GM23338 (cell line): ENCODE results near the gene FGF1. TPM values are rescaled to one million over a fixed set of nuclear protein-coding genes. Genes with fewer than 3 reads are reported as not detected.

ENCODE experiments used
- ATAC-seq: fragments of 200-7000 bp; cut with Tn5 transposase; 3 replicates; pipeline ENCODE4 v1.9.1; 2020
- DNase-seq: peaks from one replicate; pipeline ENCODE4 v3.0.0-alpha.2; 2015; ENCODE audit warnings: low spot score
- H2AFZ ChIP-seq: fragments of 200-600 bp; sonication (generic); 2 replicates; pipeline ENCODE4 v1.8.0; 2016; ENCODE audit warnings: antibody characterized with exemption, mild to moderate bottlenecking, moderate library complexity
- H3F3A ChIP-seq: fragments of 200-600 bp; sonication (generic); replicated peaks from 2 replicates; pipeline ENCODE4 v1.8.0; 2017; ENCODE audit warnings: antibody characterized with exemption, mixed run types, low read depth
- H3K27ac ChIP-seq: fragments of 200-600 bp; sonication (generic); 2 replicates; pipeline ENCODE4 v1.6.1; 2016; ENCODE audit warnings: low read depth
- H3K27me3 ChIP-seq: fragments of 200-600 bp; sonication (generic); 2 replicates; pipeline ENCODE4 v1.8.0; 2016; ENCODE audit warnings: mild to moderate bottlenecking, mixed run types, moderate library complexity; ENCODE audit not compliant: insufficient read depth
- H3K36me3 ChIP-seq: fragments of 200-600 bp; sonication (generic); 2 replicates; pipeline ENCODE4 v1.8.0; 2016; ENCODE audit warnings: mild to moderate bottlenecking; ENCODE audit not compliant: insufficient read depth
- H3K4me1 ChIP-seq: fragments of 200-600 bp; sonication (generic); 2 replicates; pipeline ENCODE4 v1.8.0; 2016; ENCODE audit warnings: mild to moderate bottlenecking, moderate library complexity; ENCODE audit not compliant: insufficient read depth
- H3K4me2 ChIP-seq: fragments of 200-600 bp; sonication (generic); 2 replicates; pipeline ENCODE4 v1.7.1; 2017; ENCODE audit warnings: mixed run types
- H3K4me3 ChIP-seq: fragments of 200-600 bp; sonication (generic); 2 replicates; pipeline ENCODE4 v1.6.1; 2016; ENCODE audit warnings: mixed run types
- H3K79me2 ChIP-seq: fragments of 200-600 bp; sonication (generic); replicated peaks from 2 replicates; pipeline ENCODE4 v1.8.0; 2017; ENCODE audit warnings: mild to moderate bottlenecking; ENCODE audit not compliant: insufficient read depth
- H3K9me2 ChIP-seq: fragments of 200-600 bp; sonication (generic); 2 replicates; pipeline ENCODE4 v1.8.0; 2017; ENCODE audit not compliant: insufficient read depth
- H4K20me1 ChIP-seq: fragments of 200-600 bp; sonication (generic); replicated peaks from 2 replicates; pipeline ENCODE4 v1.8.0; 2017; ENCODE audit warnings: mild to moderate bottlenecking; ENCODE audit not compliant: insufficient read depth
- H3K27ac Mint-ChIP-seq: 2 replicates; pipeline ENCODE4 v1.8.0; 2020; ENCODE audit warnings: inconsistent platforms, mild to moderate bottlenecking, moderate library complexity, mixed read lengths
- H3K27me3 Mint-ChIP-seq: 3 replicates; pipeline ENCODE4 v1.8.0; 2022; ENCODE audit warnings: low read depth, mild to moderate bottlenecking, moderate library complexity, mixed read lengths, inconsistent platforms; ENCODE audit not compliant: insufficient read depth, poor library complexity
- H3K36me3 Mint-ChIP-seq: 3 replicates; pipeline ENCODE4 v1.8.0; 2021; ENCODE audit warnings: low read depth, mild to moderate bottlenecking, inconsistent platforms, moderate library complexity, mixed read lengths
- H3K4me1 Mint-ChIP-seq: 3 replicates; pipeline ENCODE4 v1.8.0; 2020; ENCODE audit warnings: mild to moderate bottlenecking, inconsistent platforms, mixed read lengths
- H3K4me3 Mint-ChIP-seq: 3 replicates; pipeline ENCODE4 v1.8.0; 2021; ENCODE audit warnings: moderate library complexity, mild to moderate bottlenecking, inconsistent platforms, mixed read lengths
- H3K9me3 Mint-ChIP-seq: 3 replicates; pipeline ENCODE4 v1.8.0; 2020; ENCODE audit warnings: moderate library complexity, mild to moderate bottlenecking, inconsistent platforms, mixed read lengths
- CREB1 ChIP-seq: fragments of 250-450 bp; sonication (Bioruptor Pico); IDR thresholded peaks from 2 replicates; pipeline ENCODE4 v1.5.0; 2020; ENCODE audit warnings: low read depth, mild to moderate bottlenecking, moderate library complexity
- EZH2 ChIP-seq: fragments of 200-600 bp; sonication (generic); IDR thresholded peaks from one replicate; pipeline ENCODE4 v1.8.0; 2017; ENCODE audit warnings: antibody characterized with exemption, mild to moderate bottlenecking, low read depth; ENCODE audit not compliant: unreplicated experiment
- EZH2phosphoT487 ChIP-seq: fragments of 200-600 bp; sonication (generic); IDR thresholded peaks from one replicate; pipeline ENCODE4 v1.8.1; 2018; ENCODE audit warnings: antibody characterized with exemption; ENCODE audit not compliant: unreplicated experiment
- JUNB ChIP-seq: IDR thresholded peaks from one replicate; pipeline ENCODE4 v1.6.1; 2016; ENCODE audit warnings: antibody characterized with exemption; ENCODE audit not compliant: unreplicated experiment
- NANOG ChIP-seq: IDR thresholded peaks from 2 replicates; pipeline ENCODE4 v1.6.1; 2016; ENCODE audit warnings: antibody characterized with exemption, borderline replicate concordance
- POLR2AphosphoS5 ChIP-seq: IDR thresholded peaks from 2 replicates; pipeline ENCODE4 v1.6.1; 2016; ENCODE audit warnings: antibody characterized with exemption, low read depth
- STAT1 ChIP-seq: IDR thresholded peaks from one replicate; pipeline ENCODE4 v1.6.1; 2016; ENCODE audit warnings: antibody characterized with exemption; ENCODE audit not compliant: unreplicated experiment
- ZNF114 ChIP-seq: fragments of 250-450 bp; sonication (Bioruptor Pico); IDR thresholded peaks from 2 replicates; pipeline ENCODE4 v1.5.0; 2020; ENCODE audit warnings: mild to moderate bottlenecking, moderate library complexity
- ZNF331 ChIP-seq: fragments of 250-450 bp; sonication (Bioruptor Pico); IDR thresholded peaks from 2 replicates; pipeline ENCODE4 v1.5.0; 2020; ENCODE audit warnings: low read depth, mild to moderate bottlenecking, moderate library complexity
- polyA plus RNA-seq: library from polyadenylated mRNA; unstranded; fragments of >200 nt; fragmentation: Nextera tagmentation; extraction: Ambion mirVana; gene quantifications from 2 replicates; pipeline ENCODE4 v1.2.1, GENCODE V29; 2016
- total RNA-seq: library from RNA; depleted of rRNA; stranded (reverse); fragments of >200 nt; shearing (Covaris generic); gene quantifications from 2 replicates; pipeline ENCODE4 v1.2.3, GENCODE V29; 2014
- TF ChIP-seq, protein P1 (sequence below): fragments of 250-450 bp; sonication (Bioruptor Pico); IDR thresholded peaks from 2 replicates; pipeline ENCODE4 v1.5.0; 2020; ENCODE audit warnings: mild to moderate bottlenecking, moderate library complexity
- TF ChIP-seq, protein P2 (sequence below): IDR thresholded peaks from one replicate; pipeline ENCODE4 v1.6.1; 2018; ENCODE audit warnings: antibody characterized with exemption; ENCODE audit not compliant: unreplicated experiment
- TF ChIP-seq, protein P3 (sequence below), 2 experiments: fragments of 200-600 bp in 1 of 2; sonication (generic) in 1 of 2; conservative IDR thresholded peaks; 2 replicates each; pipeline versions ENCODE4 v1.5.1 to v1.6.1; 2016 to 2017; ENCODE audit warnings: antibody characterized with exemption in 2 of 2, low read depth in 2 of 2, mild to moderate bottlenecking in 2 of 2, moderate library complexity in 1 of 2
- TF ChIP-seq, protein P4 (sequence below): IDR thresholded peaks from 2 replicates; pipeline ENCODE4 v1.6.1; 2016; ENCODE audit warnings: antibody characterized with exemption

The FGF1 gene
- total and polyA plus RNA-seq, 2 experiments from 2014 or later, result 0.21 to 0.34 TPM

DNA sequence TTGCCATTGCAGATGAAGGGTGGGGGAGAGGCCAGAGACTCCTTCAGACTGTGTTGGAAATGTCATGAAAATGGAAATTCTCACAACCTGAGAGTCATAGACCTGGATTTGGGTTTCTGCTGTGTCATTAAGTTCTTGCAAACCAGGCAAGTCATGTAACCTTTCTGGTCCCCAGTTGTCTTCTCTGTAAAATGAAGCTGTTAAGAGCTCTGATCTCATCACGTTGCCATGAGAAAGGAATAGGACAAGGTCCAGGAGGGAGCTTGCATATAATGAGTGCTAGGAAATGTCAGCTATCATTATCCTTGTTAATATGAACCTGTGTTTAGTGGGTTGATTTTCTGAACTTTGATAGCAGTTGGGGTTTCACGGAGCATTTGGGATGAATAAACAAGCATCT lies 59.1 kb downstream of the FGF1 start:
- DNase-seq, result no peak
- no peaks in the 10 kb centered on the region; the same call in 1 of the 2 replicates for H3F3A ChIP-seq
- H3K9me3 Mint-ChIP-seq, result no peaks in the 10 kb centered on the region; the same call in 2 of the 3 replicates
- H4K20me1 ChIP-seq, result no peaks in the 10 kb centered on the region
- H3K4me2 ChIP-seq, result no peak overlapping the region
- H3K36me3 ChIP-seq, result no peaks in the 10 kb centered on the region
- TF ChIP-seq CREB1 (no peak), EZH2phosphoT487 (no peak), NANOG (no peak), ZNF114 (CRISPR knock-in tag) (no peak), POLR2AphosphoS5 (no peak), JUNB (no peak), STAT1 (no peak), EZH2 (no peak), ZNF331 (CRISPR knock-in tag) (no peak)
- TF ChIP-seq, protein P1, sequence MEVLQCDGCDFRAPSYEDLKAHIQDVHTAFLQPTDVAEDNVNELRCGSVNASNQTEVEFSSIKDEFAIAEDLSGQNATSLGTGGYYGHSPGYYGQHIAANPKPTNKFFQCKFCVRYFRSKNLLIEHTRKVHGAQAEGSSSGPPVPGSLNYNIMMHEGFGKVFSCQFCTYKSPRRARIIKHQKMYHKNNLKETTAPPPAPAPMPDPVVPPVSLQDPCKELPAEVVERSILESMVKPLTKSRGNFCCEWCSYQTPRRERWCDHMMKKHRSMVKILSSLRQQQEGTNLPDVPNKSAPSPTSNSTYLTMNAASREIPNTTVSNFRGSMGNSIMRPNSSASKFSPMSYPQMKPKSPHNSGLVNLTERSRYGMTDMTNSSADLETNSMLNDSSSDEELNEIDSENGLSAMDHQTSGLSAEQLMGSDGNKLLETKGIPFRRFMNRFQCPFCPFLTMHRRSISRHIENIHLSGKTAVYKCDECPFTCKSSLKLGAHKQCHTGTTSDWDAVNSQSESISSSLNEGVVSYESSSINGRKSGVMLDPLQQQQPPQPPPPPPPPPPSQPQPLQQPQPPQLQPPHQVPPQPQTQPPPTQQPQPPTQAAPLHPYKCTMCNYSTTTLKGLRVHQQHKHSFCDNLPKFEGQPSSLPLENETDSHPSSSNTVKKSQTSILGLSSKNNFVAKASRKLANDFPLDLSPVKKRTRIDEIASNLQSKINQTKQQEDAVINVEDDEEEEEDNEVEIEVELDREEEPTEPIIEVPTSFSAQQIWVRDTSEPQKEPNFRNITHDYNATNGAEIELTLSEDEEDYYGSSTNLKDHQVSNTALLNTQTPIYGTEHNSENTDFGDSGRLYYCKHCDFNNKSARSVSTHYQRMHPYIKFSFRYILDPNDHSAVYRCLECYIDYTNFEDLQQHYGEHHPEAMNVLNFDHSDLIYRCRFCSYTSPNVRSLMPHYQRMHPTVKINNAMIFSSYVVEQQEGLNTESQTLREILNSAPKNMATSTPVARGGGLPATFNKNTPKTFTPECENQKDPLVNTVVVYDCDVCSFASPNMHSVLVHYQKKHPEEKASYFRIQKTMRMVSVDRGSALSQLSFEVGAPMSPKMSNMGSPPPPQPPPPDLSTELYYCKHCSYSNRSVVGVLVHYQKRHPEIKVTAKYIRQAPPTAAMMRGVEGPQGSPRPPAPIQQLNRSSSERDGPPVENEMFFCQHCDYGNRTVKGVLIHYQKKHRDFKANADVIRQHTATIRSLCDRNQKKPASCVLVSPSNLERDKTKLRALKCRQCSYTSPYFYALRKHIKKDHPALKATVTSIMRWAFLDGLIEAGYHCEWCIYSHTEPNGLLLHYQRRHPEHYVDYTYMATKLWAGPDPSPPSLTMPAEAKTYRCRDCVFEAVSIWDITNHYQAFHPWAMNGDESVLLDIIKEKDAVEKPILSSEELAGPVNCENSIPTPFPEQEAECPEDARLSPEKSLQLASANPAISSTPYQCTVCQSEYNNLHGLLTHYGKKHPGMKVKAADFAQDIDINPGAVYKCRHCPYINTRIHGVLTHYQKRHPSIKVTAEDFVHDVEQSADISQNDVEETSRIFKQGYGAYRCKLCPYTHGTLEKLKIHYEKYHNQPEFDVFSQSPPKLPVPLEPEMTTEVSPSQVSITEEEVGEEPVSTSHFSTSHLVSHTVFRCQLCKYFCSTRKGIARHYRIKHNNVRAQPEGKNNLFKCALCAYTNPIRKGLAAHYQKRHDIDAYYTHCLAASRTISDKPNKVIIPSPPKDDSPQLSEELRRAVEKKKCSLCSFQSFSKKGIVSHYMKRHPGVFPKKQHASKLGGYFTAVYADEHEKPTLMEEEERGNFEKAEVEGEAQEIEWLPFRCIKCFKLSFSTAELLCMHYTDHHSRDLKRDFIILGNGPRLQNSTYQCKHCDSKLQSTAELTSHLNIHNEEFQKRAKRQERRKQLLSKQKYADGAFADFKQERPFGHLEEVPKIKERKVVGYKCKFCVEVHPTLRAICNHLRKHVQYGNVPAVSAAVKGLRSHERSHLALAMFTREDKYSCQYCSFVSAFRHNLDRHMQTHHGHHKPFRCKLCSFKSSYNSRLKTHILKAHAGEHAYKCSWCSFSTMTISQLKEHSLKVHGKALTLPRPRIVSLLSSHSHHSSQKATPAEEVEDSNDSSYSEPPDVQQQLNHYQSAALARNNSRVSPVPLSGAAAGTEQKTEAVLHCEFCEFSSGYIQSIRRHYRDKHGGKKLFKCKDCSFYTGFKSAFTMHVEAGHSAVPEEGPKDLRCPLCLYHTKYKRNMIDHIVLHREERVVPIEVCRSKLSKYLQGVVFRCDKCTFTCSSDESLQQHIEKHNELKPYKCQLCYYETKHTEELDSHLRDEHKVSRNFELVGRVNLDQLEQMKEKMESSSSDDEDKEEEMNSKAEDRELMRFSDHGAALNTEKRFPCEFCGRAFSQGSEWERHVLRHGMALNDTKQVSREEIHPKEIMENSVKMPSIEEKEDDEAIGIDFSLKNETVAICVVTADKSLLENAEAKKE (CRISPR knock-in tag), result no peak
- TF ChIP-seq, protein P2, sequence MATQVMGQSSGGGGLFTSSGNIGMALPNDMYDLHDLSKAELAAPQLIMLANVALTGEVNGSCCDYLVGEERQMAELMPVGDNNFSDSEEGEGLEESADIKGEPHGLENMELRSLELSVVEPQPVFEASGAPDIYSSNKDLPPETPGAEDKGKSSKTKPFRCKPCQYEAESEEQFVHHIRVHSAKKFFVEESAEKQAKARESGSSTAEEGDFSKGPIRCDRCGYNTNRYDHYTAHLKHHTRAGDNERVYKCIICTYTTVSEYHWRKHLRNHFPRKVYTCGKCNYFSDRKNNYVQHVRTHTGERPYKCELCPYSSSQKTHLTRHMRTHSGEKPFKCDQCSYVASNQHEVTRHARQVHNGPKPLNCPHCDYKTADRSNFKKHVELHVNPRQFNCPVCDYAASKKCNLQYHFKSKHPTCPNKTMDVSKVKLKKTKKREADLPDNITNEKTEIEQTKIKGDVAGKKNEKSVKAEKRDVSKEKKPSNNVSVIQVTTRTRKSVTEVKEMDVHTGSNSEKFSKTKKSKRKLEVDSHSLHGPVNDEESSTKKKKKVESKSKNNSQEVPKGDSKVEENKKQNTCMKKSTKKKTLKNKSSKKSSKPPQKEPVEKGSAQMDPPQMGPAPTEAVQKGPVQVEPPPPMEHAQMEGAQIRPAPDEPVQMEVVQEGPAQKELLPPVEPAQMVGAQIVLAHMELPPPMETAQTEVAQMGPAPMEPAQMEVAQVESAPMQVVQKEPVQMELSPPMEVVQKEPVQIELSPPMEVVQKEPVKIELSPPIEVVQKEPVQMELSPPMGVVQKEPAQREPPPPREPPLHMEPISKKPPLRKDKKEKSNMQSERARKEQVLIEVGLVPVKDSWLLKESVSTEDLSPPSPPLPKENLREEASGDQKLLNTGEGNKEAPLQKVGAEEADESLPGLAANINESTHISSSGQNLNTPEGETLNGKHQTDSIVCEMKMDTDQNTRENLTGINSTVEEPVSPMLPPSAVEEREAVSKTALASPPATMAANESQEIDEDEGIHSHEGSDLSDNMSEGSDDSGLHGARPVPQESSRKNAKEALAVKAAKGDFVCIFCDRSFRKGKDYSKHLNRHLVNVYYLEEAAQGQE, result no peak
- TF ChIP-seq, protein P3, sequence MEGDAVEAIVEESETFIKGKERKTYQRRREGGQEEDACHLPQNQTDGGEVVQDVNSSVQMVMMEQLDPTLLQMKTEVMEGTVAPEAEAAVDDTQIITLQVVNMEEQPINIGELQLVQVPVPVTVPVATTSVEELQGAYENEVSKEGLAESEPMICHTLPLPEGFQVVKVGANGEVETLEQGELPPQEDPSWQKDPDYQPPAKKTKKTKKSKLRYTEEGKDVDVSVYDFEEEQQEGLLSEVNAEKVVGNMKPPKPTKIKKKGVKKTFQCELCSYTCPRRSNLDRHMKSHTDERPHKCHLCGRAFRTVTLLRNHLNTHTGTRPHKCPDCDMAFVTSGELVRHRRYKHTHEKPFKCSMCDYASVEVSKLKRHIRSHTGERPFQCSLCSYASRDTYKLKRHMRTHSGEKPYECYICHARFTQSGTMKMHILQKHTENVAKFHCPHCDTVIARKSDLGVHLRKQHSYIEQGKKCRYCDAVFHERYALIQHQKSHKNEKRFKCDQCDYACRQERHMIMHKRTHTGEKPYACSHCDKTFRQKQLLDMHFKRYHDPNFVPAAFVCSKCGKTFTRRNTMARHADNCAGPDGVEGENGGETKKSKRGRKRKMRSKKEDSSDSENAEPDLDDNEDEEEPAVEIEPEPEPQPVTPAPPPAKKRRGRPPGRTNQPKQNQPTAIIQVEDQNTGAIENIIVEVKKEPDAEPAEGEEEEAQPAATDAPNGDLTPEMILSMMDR (conservative IDR thresholded peaks at IDR 0.05; ENCODE audit: low read depth in 2 of 2), result no peak
- TF ChIP-seq, protein P4, sequence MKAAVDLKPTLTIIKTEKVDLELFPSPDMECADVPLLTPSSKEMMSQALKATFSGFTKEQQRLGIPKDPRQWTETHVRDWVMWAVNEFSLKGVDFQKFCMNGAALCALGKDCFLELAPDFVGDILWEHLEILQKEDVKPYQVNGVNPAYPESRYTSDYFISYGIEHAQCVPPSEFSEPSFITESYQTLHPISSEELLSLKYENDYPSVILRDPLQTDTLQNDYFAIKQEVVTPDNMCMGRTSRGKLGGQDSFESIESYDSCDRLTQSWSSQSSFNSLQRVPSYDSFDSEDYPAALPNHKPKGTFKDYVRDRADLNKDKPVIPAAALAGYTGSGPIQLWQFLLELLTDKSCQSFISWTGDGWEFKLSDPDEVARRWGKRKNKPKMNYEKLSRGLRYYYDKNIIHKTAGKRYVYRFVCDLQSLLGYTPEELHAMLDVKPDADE, result no peak
- H3K4me1 ChIP-seq, result peaks cover 14% of the 10 kb centered on the region
- no peaks in the 10 kb centered on the region for H3K27me3 Mint-ChIP-seq
- ATAC-seq, result no peak
- H3K9me2 ChIP-seq, result peaks cover 6% of the 10 kb centered on the region; the same call in 1 of the 2 replicates
- no peak overlapping the region for H3K27ac ChIP-seq
- H3K4me1 Mint-ChIP-seq, result peaks cover 33% of the 10 kb centered on the region
- H3K27me3 ChIP-seq, result no peaks in the 10 kb centered on the region
- H3K36me3 Mint-ChIP-seq, result 0 out of 3 replicates have a peak, but pooled peaks cover 2% of the 10 kb centered on the region
- H3K79me2 ChIP-seq, result no peaks in the 10 kb centered on the region
- no peak overlapping the region for H2AFZ ChIP-seq
- no peak overlapping the region for H3K4me3 ChIP-seq
- no peak overlapping the region for H3K4me3 Mint-ChIP-seq
- H3K27ac Mint-ChIP-seq, result no peak overlapping the region
